Measurements from ENCODE around the gene OPALIN. TPM values are rescaled to one million over a fixed set of nuclear protein-coding genes. Genes with fewer than 3 reads are reported as not detected.

Gene OPALIN
- total RNA-seq, 1 donor from 2014 or later = not detected

DNA sequence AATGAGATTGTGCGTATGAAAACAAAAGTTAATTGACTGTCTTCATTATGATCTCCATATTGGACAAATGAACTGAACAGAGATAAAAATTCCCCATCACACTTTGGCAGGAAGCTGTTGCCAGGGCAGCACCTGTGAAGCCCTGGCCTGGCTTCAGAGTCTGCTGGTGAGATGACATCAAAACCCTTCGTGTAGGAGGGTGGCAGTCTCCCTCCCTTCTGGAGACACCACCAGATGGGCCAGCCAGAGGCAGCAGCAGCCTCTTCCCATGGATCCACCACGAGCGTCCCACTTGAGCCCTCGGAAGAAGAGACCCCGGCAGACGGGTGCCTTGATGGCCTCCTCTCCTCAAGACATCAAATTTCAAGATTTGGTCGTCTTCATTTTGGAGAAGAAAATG is 54.6 kb downstream of the OPALIN start, which contains the start of gene DNTT:
Gene DNTT (plus strand): TSS at position 205 of the 400 bp plus-strand sequence. CDS start 64 bp downstream, at position 269.
- no peaks in the 10 kb centered on the region for H3K36me3 ChIP-seq (ENCODE audit: control insufficient read depth, insufficient read depth, low read length)
- peaks cover 4% of the 10 kb centered on the region for H3K27me3 ChIP-seq (ENCODE audit: control insufficient read depth, insufficient read depth, low read length)
- DNase-seq (ENCODE audit: low read depth) = no peak
- no peak within 1 kb of the TSS for H3K4me3 ChIP-seq (ENCODE audit: low read depth, low read length)
- no peak for TF ChIP-seq CTCF (IDR thresholded peaks at IDR 0.05; ENCODE audit: insufficient read depth, low read length, poor library complexity, severe bottlenecking)

DNA sequence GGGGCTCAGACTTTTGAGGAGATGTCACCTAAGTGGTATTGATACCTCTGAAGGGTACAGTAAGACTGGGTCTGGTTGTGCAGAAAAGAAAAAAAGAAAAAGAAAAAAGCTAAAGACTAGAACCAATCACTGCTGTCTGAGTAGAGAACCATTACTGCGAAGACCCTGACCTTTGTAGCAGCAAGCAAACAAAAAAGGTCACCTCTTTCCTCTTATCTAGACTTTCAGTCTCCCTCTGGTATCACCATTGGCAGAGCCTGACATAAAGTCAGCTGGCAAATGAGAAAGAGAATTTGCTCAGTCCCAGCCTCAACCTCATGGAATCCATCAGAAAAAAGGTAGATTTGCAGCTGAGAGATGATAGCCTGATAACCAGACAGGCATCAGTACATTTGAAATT is 57.2 kb downstream of the OPALIN start:
- H3K27me3 ChIP-seq (ENCODE audit: control insufficient read depth, insufficient read depth, low read length) = peaks cover 5% of the 10 kb centered on the region

DNA sequence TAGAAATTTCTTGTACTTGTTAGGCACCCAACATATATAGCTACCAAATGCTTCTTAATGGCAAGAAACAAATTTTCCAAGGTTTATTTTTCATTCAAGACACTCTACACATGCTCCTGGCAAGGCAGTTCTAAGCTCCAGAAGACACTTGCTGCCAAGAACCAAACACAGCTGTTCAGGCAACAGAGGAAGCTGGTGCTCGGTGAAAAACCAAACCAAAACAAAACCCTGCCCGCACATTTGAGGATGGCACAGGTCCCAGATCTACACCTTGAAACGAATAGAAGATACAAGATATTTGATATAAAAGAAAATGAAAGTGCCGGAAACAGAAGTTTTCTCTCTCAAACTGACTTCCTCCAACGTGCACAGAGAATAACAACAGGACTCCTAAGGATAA is 59.4 kb downstream of the OPALIN start:
- Histone ChIP-seq H3K27me3 (ENCODE audit: control insufficient read depth, insufficient read depth, low read length) (peaks cover 5% of the 10 kb centered on the region), H3K36me3 (ENCODE audit: control insufficient read depth, insufficient read depth, low read length) (no peaks in the 10 kb centered on the region), H3K4me3 (ENCODE audit: low read depth, low read length) (no peak overlapping the region)
- DNase-seq (ENCODE audit: low read depth) = no peak
- no peak for TF ChIP-seq CTCF (IDR thresholded peaks at IDR 0.05; ENCODE audit: insufficient read depth, low read length, poor library complexity, severe bottlenecking)

More for the DNA sequence above, 57.2 kb downstream of the OPALIN start:
- no peak for TF ChIP-seq CTCF (IDR thresholded peaks at IDR 0.05; ENCODE audit: insufficient read depth, low read length, poor library complexity, severe bottlenecking)
- no peak for DNase-seq (ENCODE audit: low read depth)
- no peak overlapping the region for H3K4me3 ChIP-seq (ENCODE audit: low read depth, low read length)
- no peaks in the 10 kb centered on the region for H3K36me3 ChIP-seq (ENCODE audit: control insufficient read depth, insufficient read depth, low read length)

DNA sequence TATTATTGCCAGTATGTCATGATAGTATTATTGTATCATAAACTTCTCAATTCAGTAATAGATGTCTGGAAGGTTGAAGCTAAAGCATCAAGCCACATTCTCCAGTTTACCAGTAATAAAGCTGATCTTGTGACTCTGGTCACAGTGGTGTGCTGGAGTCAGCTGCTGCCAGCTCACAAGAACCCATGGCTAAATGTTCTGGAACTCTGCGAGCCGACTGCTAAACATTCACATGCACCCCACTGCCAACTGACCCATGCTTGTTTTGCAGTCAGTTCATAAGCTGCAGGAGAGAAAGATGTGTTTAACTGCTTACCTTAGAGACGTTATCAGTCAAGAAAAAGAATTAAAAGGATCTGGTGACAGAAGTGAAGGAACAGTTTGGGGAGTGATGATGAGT is 60.4 kb downstream of the OPALIN start:
- H3K4me3 ChIP-seq (ENCODE audit: low read depth, low read length) = no peak overlapping the region
- H3K27me3 ChIP-seq (ENCODE audit: control insufficient read depth, insufficient read depth, low read length) = peaks cover 5% of the 10 kb centered on the region
- DNase-seq (ENCODE audit: low read depth) = no peak
- no peaks in the 10 kb centered on the region for H3K36me3 ChIP-seq (ENCODE audit: control insufficient read depth, insufficient read depth, low read length)
- TF ChIP-seq CTCF (IDR thresholded peaks at IDR 0.05; ENCODE audit: insufficient read depth, low read length, poor library complexity, severe bottlenecking) = no peak

GRCh38 chr10:96297486-96297885 is 61.3 kb downstream of the OPALIN start:
- Histone ChIP-seq H3K27me3 (ENCODE audit: control insufficient read depth, insufficient read depth, low read length) (peaks cover 5% of the 10 kb centered on the region), H3K36me3 (ENCODE audit: control insufficient read depth, insufficient read depth, low read length) (no peaks in the 10 kb centered on the region), H3K4me3 (ENCODE audit: low read depth, low read length) (no peak overlapping the region)
- no peak for DNase-seq (ENCODE audit: low read depth)
- no peak for TF ChIP-seq CTCF (IDR thresholded peaks at IDR 0.05; ENCODE audit: insufficient read depth, low read length, poor library complexity, severe bottlenecking)

GRCh38 chr10:96295475-96295874 is 63.3 kb downstream of the OPALIN start:
- no peak for DNase-seq (ENCODE audit: low read depth)
- TF ChIP-seq CTCF (IDR thresholded peaks at IDR 0.05; ENCODE audit: insufficient read depth, low read length, poor library complexity, severe bottlenecking) = no peak
- Histone ChIP-seq H3K4me3 (ENCODE audit: low read depth, low read length) (no peak overlapping the region), H3K27me3 (ENCODE audit: control insufficient read depth, insufficient read depth, low read length) (peaks cover 2% of the 10 kb centered on the region), H3K36me3 (ENCODE audit: control insufficient read depth, insufficient read depth, low read length) (no peaks in the 10 kb centered on the region)

All from kidney epithelial cell (primary cell).